Caco-2 (cell line): ENCODE results near the gene OSM. TPM values are rescaled to one million over a fixed set of nuclear protein-coding genes. Genes with fewer than 3 reads are reported as not detected.

Source experiments
- BruUV-seq: library from RNA; stranded (reverse); fragments of 400-500 nt; replicated peaks from 2 replicates; lab custom pipeline; 2021; lab: Mats Ljungman, UMichigan
- CTCF ChIA-PET: fragments of 300-600 bp; sonication (Branson Sonifier 250); formaldehyde crosslinking; loops from one replicate; lab custom pipeline; 2022; ENCODE audit warnings: antibody characterized with exemption; lab: Charles Lee
- POLR2A ChIA-PET: fragments of 300-600 bp; sonication (Branson Sonifier 250); formaldehyde crosslinking; loops from one replicate; lab custom pipeline; 2022; ENCODE audit warnings: antibody characterized with exemption; lab: Charles Lee
- DNase-seq, 2 experiments: peaks; one replicate each; pipeline versions ENCODE4 v3.0.0 to v3.0.0-alpha.2; 2020 to 2022
- H3K27me3 ChIP-seq: replicated peaks from 2 replicates; pipeline ENCODE4 v1.6.0; 2011; ENCODE audit warnings: low read length; ENCODE audit not compliant: control insufficient read depth, insufficient read depth
- H3K36me3 ChIP-seq: 2 replicates; pipeline ENCODE4 v1.5.1; 2011; ENCODE audit warnings: low read length; ENCODE audit not compliant: control insufficient read depth, insufficient read depth
- H3K4me1 ChIP-seq: fragments of 250-450 bp; sonication (Bioruptor Pico); 2 replicates; pipeline ENCODE4 v1.5.1; 2020; ENCODE audit warnings: mild to moderate bottlenecking
- H3K4me3 ChIP-seq: 2 replicates; pipeline ENCODE4 v1.5.1; 2011; ENCODE audit warnings: low read depth, mild to moderate bottlenecking, control low read depth, low read length
- H3K9me3 ChIP-seq: fragments of 250-450 bp; sonication (Bioruptor Pico); 2 replicates; pipeline ENCODE4 v1.5.1; 2020; ENCODE audit warnings: mild to moderate bottlenecking, moderate library complexity
- H3K27ac Mint-ChIP-seq: one replicate; pipeline ENCODE4 v1.8.0; 2022; ENCODE audit warnings: mixed read lengths; ENCODE audit not compliant: unreplicated experiment
- H3K27me3 Mint-ChIP-seq: one replicate; pipeline ENCODE4 v1.8.0; 2022; ENCODE audit warnings: mixed read lengths; ENCODE audit not compliant: insufficient read depth, unreplicated experiment
- H3K36me3 Mint-ChIP-seq: one replicate; pipeline ENCODE4 v1.8.0; 2022; ENCODE audit warnings: mild to moderate bottlenecking, mixed read lengths; ENCODE audit not compliant: insufficient read depth, unreplicated experiment
- H3K4me1 Mint-ChIP-seq: one replicate; pipeline ENCODE4 v1.8.0; 2022; ENCODE audit warnings: low read depth, mixed read lengths; ENCODE audit not compliant: unreplicated experiment
- H3K4me3 Mint-ChIP-seq: one replicate; pipeline ENCODE4 v1.8.0; 2022; ENCODE audit warnings: mild to moderate bottlenecking, moderate library complexity, mixed read lengths; ENCODE audit not compliant: unreplicated experiment
- H3K9me3 Mint-ChIP-seq: one replicate; pipeline ENCODE4 v1.8.0; 2022; ENCODE audit warnings: mixed read lengths; ENCODE audit not compliant: unreplicated experiment
- intact Hi-C: fragments of 100-400 bp; cut with micrococcal nuclease; formaldehyde crosslinking; loops from one replicate; pipeline ENCODE4 v1.10.0; 2022; ENCODE audit not compliant: unreplicated experiment
- total RNA-seq: library from RNA; stranded (reverse); gene quantifications from 2 replicates; pipeline ENCODE4 v1.2.3, GENCODE V29; 2022
- TF ChIP-seq, protein P1 (sequence below), 2 experiments: fragments of 200-600 bp in 1 of 2; IDR thresholded peaks; 1 replicate in 1 of 2; 2 replicates in 1 of 2; pipeline versions ENCODE4 v1.5.1 to v1.8.0; 2011 to 2022; ENCODE audit warnings: antibody characterized with exemption in 1 of 2, control low read depth in 1 of 2, inconsistent platforms in 1 of 2, low read depth in 1 of 2, low read length in 1 of 2, mild to moderate bottlenecking in 1 of 2, moderate library complexity in 1 of 2; ENCODE audit not compliant: insufficient read depth in 1 of 2, severe bottlenecking in 1 of 2, unreplicated experiment in 1 of 2

The OSM gene
- total RNA-seq, 1 experiment from 2014 or later, result not detected

- ChIA-PET POLR2A (no interaction called here), CTCF (interaction anchor here (1.0 kb wide), 1 partner anchor 112 kb away, joined by 3 read pairs; the partner anchor contains the start of gene RNF215)
- TF ChIP-seq, protein P1, sequence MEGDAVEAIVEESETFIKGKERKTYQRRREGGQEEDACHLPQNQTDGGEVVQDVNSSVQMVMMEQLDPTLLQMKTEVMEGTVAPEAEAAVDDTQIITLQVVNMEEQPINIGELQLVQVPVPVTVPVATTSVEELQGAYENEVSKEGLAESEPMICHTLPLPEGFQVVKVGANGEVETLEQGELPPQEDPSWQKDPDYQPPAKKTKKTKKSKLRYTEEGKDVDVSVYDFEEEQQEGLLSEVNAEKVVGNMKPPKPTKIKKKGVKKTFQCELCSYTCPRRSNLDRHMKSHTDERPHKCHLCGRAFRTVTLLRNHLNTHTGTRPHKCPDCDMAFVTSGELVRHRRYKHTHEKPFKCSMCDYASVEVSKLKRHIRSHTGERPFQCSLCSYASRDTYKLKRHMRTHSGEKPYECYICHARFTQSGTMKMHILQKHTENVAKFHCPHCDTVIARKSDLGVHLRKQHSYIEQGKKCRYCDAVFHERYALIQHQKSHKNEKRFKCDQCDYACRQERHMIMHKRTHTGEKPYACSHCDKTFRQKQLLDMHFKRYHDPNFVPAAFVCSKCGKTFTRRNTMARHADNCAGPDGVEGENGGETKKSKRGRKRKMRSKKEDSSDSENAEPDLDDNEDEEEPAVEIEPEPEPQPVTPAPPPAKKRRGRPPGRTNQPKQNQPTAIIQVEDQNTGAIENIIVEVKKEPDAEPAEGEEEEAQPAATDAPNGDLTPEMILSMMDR (IDR thresholded peaks at IDR 0.05; ENCODE audit: insufficient read depth in 1 of 2, low read depth in 1 of 2, low read length in 1 of 2, severe bottlenecking in 1 of 2, unreplicated experiment in 1 of 2), result no peak
- H3K36me3 ChIP-seq, result no peaks in the 10 kb centered on the region
- H3K4me3 ChIP-seq, result no peak overlapping the region
- Mint-ChIP-seq H3K4me3 (no peak overlapping the region), H3K9me3 (no peaks in the 10 kb centered on the region), H3K27ac (peak overlapping the region; percentile 68), H3K36me3 (no peaks in the 10 kb centered on the region), H3K27me3 (no peaks in the 10 kb centered on the region), H3K4me1 (peaks cover 11% of the 10 kb centered on the region)
- BruUV-seq, result no TSS peak
- no peaks in the 10 kb centered on the region for H3K27me3 ChIP-seq
- H3K4me1 ChIP-seq, result peaks cover 19% of the 10 kb centered on the region
- DNase-seq, result peak in 1 of 2 experiments; percentile 39
- no peaks in the 10 kb centered on the region for H3K9me3 ChIP-seq
- intact Hi-C loops, result no loop called here
These were observed 9.0 kb upstream of the OSM start for GRCh38 chr22:30275625-30276024.

- no peak overlapping the region for H3K4me3 Mint-ChIP-seq
- no peaks in the 10 kb centered on the region for H3K36me3 ChIP-seq
- intact Hi-C loops, result no loop called here
These were observed 7.8 kb upstream of the OSM start for GRCh38 chr22:30274437-30274812.

GRCh38 chr22:30273711-30274436, 7.2 kb upstream of the OSM start:
- no TSS peak for BruUV-seq
- no peaks in the 10 kb centered on the region for H3K9me3 ChIP-seq
- H3K4me1 Mint-ChIP-seq, result peaks cover 11% of the 10 kb centered on the region
- DNase-seq, result no peak
- no peaks in the 10 kb centered on the region for H3K9me3 Mint-ChIP-seq
- CTCF ChIA-PET, result no interaction called here
- H3K4me3 ChIP-seq, result no peak overlapping the region
- POLR2A ChIA-PET, result no interaction called here
- no peak overlapping the region for H3K4me3 Mint-ChIP-seq
- no peaks in the 10 kb centered on the region for H3K36me3 ChIP-seq
- no peaks in the 10 kb centered on the region for H3K27me3 ChIP-seq
- TF ChIP-seq, protein P1 (IDR thresholded peaks at IDR 0.05; ENCODE audit: insufficient read depth in 1 of 2, low read depth in 1 of 2, low read length in 1 of 2, severe bottlenecking in 1 of 2, unreplicated experiment in 1 of 2), result no peak
- H3K4me1 ChIP-seq, result peaks cover 19% of the 10 kb centered on the region
- no peaks in the 10 kb centered on the region for H3K27me3 Mint-ChIP-seq
- H3K27ac Mint-ChIP-seq, result no peak overlapping the region
- H3K36me3 Mint-ChIP-seq, result no peaks in the 10 kb centered on the region
- intact Hi-C loops, result no loop called here

More at GRCh38 chr22:30274437-30274812, 7.8 kb upstream of the OSM start:
- TF ChIP-seq, protein P1 (IDR thresholded peaks at IDR 0.05; ENCODE audit: insufficient read depth in 1 of 2, low read depth in 1 of 2, low read length in 1 of 2, severe bottlenecking in 1 of 2, unreplicated experiment in 1 of 2), result no peak
- no peaks in the 10 kb centered on the region for H3K27me3 ChIP-seq
- Mint-ChIP-seq H3K36me3 (no peaks in the 10 kb centered on the region), H3K27ac (peak overlapping the region; percentile 76), H3K4me1 (peaks cover 11% of the 10 kb centered on the region), H3K27me3 (no peaks in the 10 kb centered on the region), H3K9me3 (no peaks in the 10 kb centered on the region)
- no TSS peak for BruUV-seq
- DNase-seq, result no peak
- POLR2A ChIA-PET, result no interaction called here
- H3K4me3 ChIP-seq, result no peak overlapping the region
- no peaks in the 10 kb centered on the region for H3K9me3 ChIP-seq
- peaks cover 19% of the 10 kb centered on the region for H3K4me1 ChIP-seq
- CTCF ChIA-PET, result interaction anchor here (0.7 to 1.0 kb wide), 3 partner anchors 15 to 113 kb away, joined by 3 to 7 read pairs (median 3); partner anchors contain the start of genes CASTOR1 and RNF215
